Measurements from ENCODE around the gene PWWP2B.

PWWP2B gene

GRCh38 chr10:132401401-132402118 is 4.6 kb downstream of the PWWP2B start:
- peaks cover under 1% of the 10 kb centered on the region for H3K27me3 ChIP-seq
- H3K4me1 ChIP-seq (ENCODE audit: control insufficient read depth in 1 of 2, insufficient read depth in 1 of 2, low read depth in 1 of 2, low read length in 1 of 2) = peaks cover 41 to 52% of the 10 kb centered on the region in 2 experiments
- no peak overlapping the region for H3K4me3 ChIP-seq (ENCODE audit: low read depth in 1 of 2, low read length in 1 of 2)
- TF ChIP-seq CTCF (IDR thresholded peaks at IDR 0.05) = no peak
- peak overlapping the region; percentile 18 for H3K27ac ChIP-seq
- peaks cover 20% of the 10 kb centered on the region for H3K36me3 ChIP-seq
- no peaks in the 10 kb centered on the region for H3K9me3 ChIP-seq

- TF ChIP-seq CTCF (IDR thresholded peaks at IDR 0.05) = no peak
- H3K4me1 ChIP-seq (ENCODE audit: control insufficient read depth in 1 of 2, insufficient read depth in 1 of 2, low read depth in 1 of 2, low read length in 1 of 2) = peaks cover 40 to 49% of the 10 kb centered on the region in 2 experiments
- no peaks in the 10 kb centered on the region for H3K27me3 ChIP-seq
- H3K4me3 ChIP-seq (ENCODE audit: low read depth in 1 of 2, low read length in 1 of 2) = no peak overlapping the region
- H3K27ac ChIP-seq = no peak overlapping the region
- H3K9me3 ChIP-seq = no peaks in the 10 kb centered on the region
- peaks cover 24% of the 10 kb centered on the region for H3K36me3 ChIP-seq
Observed at GRCh38 chr10:132402781-132403241, 5.8 kb downstream of the PWWP2B start.

DNA sequence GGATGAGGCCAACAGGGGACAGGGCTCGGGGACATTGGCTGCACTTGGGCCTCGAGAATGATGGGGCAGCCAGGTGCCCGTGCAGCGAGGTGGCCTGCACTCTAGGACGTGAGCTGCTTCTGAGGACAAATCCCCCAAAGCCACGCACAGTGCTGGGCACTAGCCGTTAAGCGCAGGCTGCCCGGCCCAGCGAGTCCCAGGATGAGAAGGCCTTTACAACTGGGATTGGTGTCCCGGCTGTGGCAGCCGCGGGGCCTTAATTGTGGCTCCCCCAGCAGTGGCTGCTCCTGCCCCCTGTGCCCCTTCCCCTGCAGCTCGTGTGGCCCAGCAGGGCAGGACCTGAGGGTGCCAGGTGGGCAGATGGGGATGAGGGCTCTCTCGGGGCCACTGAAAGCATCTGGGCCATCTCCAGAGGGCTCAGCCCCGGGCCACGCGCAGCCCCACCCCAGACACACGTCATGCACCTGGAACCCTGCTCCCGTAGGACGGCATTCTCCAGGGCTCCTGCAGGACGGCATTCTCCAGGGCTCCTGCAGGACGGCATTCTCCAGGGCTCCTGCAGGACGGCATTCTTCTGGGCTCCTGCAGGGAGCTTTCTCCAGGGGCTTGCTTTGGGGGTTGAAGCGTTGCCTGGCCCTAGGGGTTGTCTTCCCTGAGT is 6.6 kb downstream of the PWWP2B start:
- no peak for TF ChIP-seq CTCF (IDR thresholded peaks at IDR 0.05)
- Histone ChIP-seq H3K4me3 (ENCODE audit: low read depth in 1 of 2, low read length in 1 of 2) (no peak overlapping the region), H3K9me3 (no peaks in the 10 kb centered on the region), H3K27ac (no peak overlapping the region), H3K36me3 (peaks cover 24% of the 10 kb centered on the region), H3K4me1 (ENCODE audit: control insufficient read depth in 1 of 2, insufficient read depth in 1 of 2, low read depth in 1 of 2, low read length in 1 of 2) (peaks cover 40 to 49% of the 10 kb centered on the region in 2 experiments), H3K27me3 (no peaks in the 10 kb centered on the region)

DNA sequence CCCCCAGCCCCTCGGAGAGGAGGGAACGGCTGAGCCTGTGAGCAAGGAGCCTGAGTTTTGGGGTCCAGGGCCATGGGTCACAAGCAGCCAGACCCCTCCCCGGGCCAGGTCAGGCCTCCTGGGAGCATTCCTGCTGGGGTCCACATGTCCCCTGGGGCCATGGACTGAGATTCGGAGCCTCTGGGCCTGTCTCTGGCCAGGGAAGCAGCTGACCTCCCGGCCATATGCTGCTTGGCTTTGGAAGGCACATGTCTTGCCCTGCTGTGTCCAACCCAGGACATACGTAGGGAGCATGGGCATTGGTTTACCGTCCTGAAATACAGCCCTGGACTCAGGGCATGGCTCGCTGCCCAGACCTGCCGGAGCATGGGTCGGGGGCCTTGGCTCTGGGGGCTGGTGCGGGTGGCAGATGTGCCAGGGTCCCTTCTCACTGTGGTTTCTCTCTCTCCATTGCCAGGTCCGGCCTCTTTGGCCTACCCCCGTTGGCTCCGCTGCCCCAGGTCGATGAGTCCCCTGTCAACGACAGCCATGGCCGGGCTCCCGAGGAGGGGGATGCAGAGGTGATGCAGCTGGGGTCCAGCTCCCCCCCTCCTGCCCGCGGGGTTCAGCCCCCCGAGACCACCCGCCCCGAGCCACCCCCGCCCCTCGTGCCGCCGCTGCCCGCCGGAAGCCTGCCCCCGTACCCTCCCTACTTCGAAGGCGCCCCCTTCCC is 7.3 kb downstream of the PWWP2B start:
- peaks cover 42 to 50% of the 10 kb centered on the region in 2 experiments for H3K4me1 ChIP-seq (ENCODE audit: control insufficient read depth in 1 of 2, insufficient read depth in 1 of 2, low read depth in 1 of 2, low read length in 1 of 2)
- no peaks in the 10 kb centered on the region for H3K9me3 ChIP-seq
- H3K4me3 ChIP-seq (ENCODE audit: low read depth in 1 of 2, low read length in 1 of 2) = no peak overlapping the region
- peaks cover 24% of the 10 kb centered on the region for H3K36me3 ChIP-seq
- TF ChIP-seq CTCF (IDR thresholded peaks at IDR 0.05) = no peak
- H3K27ac ChIP-seq = no peak overlapping the region
- H3K27me3 ChIP-seq = no peaks in the 10 kb centered on the region

- Histone ChIP-seq H3K4me3 (ENCODE audit: low read depth in 1 of 2, low read length in 1 of 2) (no peak overlapping the region), H3K9me3 (no peaks in the 10 kb centered on the region), H3K27me3 (no peaks in the 10 kb centered on the region), H3K36me3 (peaks cover 24% of the 10 kb centered on the region), H3K4me1 (ENCODE audit: control insufficient read depth in 1 of 2, insufficient read depth in 1 of 2, low read depth in 1 of 2, low read length in 1 of 2) (peaks cover 37 to 43% of the 10 kb centered on the region in 2 experiments), H3K27ac (no peak overlapping the region)
- no peak for TF ChIP-seq CTCF (IDR thresholded peaks at IDR 0.05)
Observed at GRCh38 chr10:132404911-132405462, 8.0 kb downstream of the PWWP2B start.

All from neutrophil (primary cell).